ENCODE data around the gene KDELR1. TPM values are rescaled to one million over a fixed set of nuclear protein-coding genes. Genes with fewer than 3 reads are reported as not detected.
"Not testable (repeated sequence)": the region's sequence is repeated elsewhere in the genome, so short reads cannot be mapped to it uniquely, and the experiment has no call there.

KDELR1 gene
- total RNA-seq, 2 experiments from 2014 or later = 82.9 to 88.1 TPM

DNA sequence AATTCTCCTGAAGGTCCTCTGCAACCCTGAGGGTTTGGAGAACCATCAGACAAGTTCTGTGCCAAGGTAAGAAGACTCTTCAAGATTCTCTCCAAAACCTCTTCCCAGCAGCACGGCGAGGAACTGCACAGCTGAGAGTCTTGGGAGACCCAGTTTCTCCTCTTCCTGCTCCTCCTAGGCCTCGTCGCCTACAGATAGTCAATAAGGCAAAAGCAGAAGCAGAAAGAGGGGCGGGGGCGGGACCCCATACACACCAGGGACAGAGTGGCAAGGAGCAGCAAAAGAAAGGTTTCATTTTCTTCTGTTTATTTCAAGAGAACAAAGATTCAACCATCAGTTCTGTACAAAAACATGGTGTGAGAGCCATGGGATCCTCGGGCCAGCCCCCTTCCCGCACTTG, 9.1 kb downstream of the KDELR1 start:
- intact Hi-C loops (cut with micrococcal nuclease) = no loop called here
- Mint-ChIP-seq H3K27me3 (no peaks in the 10 kb centered on the region), H3K4me3 (no peak overlapping the region), H3K9me3 (no peaks in the 10 kb centered on the region), H3K27ac (no peak overlapping the region), H3K4me1 (ENCODE audit: low read depth) (no peaks in the 10 kb centered on the region), H3K36me3 (peaks cover 36% of the 10 kb centered on the region)
- DNase-seq = no peak
- CTCF ChIA-PET = interaction anchor here (2.0 kb wide), 1 partner anchor 9 kb away, joined by 9 read pairs; the partner anchor contains the start of gene KDELR1
- POLR2A ChIA-PET = no interaction called here

DNA sequence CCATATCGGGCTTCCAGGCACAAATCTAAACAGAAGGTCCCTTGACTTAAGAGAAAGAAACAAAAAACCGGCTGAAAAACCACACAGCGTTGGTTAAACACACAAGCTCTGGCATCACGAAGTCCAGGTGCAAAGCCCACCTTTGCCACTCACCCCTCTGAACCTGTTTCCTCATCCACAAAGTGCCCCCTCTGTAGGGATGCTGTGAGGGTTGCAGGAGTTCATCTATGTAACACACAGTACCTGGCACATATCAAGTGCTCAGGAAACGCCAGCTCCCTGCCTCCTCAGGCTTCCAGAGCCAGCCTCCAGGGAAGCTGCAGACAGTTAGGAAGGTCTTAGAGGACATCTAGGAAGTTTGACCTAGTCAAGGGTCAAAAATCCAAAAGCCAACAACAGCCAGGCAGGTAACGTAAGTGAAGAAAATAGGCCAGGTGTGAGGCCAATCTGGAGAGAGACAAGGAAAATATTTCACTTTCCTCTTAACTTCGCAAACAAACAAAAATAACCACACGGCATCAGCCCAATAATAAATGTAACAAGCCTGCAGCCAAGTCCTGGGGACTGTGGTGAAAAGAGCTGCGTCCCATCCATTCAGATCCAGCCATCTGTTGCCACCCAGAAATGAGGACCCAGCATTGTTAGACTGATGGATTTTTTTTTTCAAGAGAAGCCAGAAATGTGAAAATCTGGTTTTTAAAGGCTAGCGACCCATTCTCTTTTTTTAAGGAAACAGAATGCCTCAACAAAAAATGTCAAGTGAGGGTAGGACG, 10.0 kb downstream of the KDELR1 start:
- POLR2A ChIA-PET = no interaction called here
- intact Hi-C loops (cut with micrococcal nuclease) = no loop called here
- Mint-ChIP-seq H3K4me3 (no peak overlapping the region), H3K9me3 (no peaks in the 10 kb centered on the region), H3K27me3 (no peaks in the 10 kb centered on the region), H3K27ac (no peak overlapping the region), H3K4me1 (ENCODE audit: low read depth) (no peaks in the 10 kb centered on the region), H3K36me3 (peaks cover 32% of the 10 kb centered on the region)
- CTCF ChIA-PET = interaction anchor here (2.0 kb wide), 1 partner anchor 10 kb away, joined by 9 read pairs; the partner anchor contains the start of gene KDELR1
- DNase-seq = no peak

DNA sequence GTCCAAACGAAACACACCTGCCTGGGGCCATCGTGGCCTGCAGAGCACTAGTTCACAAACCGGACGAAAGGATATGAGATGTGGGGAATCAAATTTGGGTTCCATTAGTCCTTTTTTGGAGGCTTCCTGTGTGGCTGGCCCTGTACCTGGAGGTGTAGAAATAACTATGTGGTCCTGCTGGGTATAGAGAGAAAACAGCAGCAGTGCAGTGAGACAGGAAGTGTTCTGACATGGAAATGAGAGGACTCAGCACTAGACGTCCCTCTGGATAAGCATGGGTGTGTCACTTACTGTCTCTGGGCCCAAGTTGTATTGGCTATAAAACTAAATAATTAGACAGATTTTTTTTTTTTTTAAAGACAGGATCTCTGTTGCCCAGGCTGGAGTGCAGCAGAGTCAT, 12.3 kb downstream of the KDELR1 start:
- DNase-seq = no peak
- H3K4me1 Mint-ChIP-seq (ENCODE audit: low read depth) = no peaks in the 10 kb centered on the region
- H3K9me3 Mint-ChIP-seq = no peaks in the 10 kb centered on the region
- H3K4me3 Mint-ChIP-seq = no peak overlapping the region
- CTCF ChIA-PET = interaction anchor here (0.7 kb wide), 1 partner anchor 23 kb away, joined by 3 read pairs; no protein-coding TSS in a partner anchor
- intact Hi-C loops (cut with micrococcal nuclease) = no loop called here
- peaks cover 18% of the 10 kb centered on the region for H3K36me3 Mint-ChIP-seq
- H3K27ac Mint-ChIP-seq = no peak overlapping the region
- POLR2A ChIA-PET = no interaction called here
- no peaks in the 10 kb centered on the region for H3K27me3 Mint-ChIP-seq

DNA sequence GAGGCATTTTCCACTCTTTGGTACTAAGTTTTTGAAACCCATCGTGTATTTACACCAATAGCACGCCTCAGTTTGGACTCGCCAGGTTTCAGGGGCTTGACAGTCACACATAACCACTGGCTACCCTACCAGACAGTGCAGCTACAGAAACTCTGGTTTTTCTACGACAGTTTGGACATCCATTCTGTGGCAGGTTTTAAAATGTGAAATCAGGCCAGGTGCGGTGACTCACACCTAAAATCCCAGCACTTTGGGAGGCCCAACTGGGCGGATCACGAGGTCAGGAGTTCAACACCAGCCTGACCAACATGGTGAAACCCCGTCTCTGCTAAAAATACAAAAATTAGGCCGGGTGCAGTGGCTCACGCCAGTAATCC, 13.2 kb downstream of the KDELR1 start:
- intact Hi-C loops (cut with micrococcal nuclease) = no loop called here
- CTCF ChIA-PET = no interaction called here

DNA sequence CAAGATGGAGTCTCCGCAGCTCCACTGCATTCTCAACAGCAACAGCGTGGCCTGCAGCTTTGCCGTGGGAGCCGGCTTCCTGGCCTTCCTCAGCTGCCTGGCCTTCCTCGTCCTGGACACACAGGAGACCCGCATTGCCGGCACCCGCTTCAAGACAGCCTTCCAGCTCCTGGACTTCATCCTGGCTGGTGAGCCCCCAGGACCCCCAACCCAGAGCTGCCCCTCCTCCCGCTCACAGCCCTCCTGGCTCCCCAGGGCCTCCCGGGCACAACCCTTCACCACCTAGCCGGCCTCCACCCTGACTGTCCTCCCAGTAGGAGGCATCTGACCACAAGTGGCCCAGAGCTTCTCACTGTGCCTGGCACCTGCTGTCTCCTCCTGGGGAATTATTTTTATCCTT, 17.8 kb downstream of the KDELR1 start:
- Mint-ChIP-seq H3K4me3 (no peak overlapping the region), H3K27ac (no peak overlapping the region), H3K27me3 (no peaks in the 10 kb centered on the region), H3K9me3 (no peaks in the 10 kb centered on the region), H3K36me3 (no peaks in the 10 kb centered on the region), H3K4me1 (ENCODE audit: low read depth) (no peaks in the 10 kb centered on the region)
- ChIA-PET CTCF (no interaction called here), POLR2A (interaction anchor here (1.1 kb wide), 1 partner anchor 11 kb away, joined by 3 read pairs; no protein-coding TSS in a partner anchor)
- DNase-seq = no peak
- intact Hi-C loops (cut with micrococcal nuclease) = no loop called here

More for the DNA sequence above, 13.2 kb downstream of the KDELR1 start:
- H3K27me3 Mint-ChIP-seq = no peaks in the 10 kb centered on the region
- no peaks in the 10 kb centered on the region for H3K4me1 Mint-ChIP-seq (ENCODE audit: low read depth)
- peaks cover 13% of the 10 kb centered on the region for H3K36me3 Mint-ChIP-seq
- no peak overlapping the region for H3K4me3 Mint-ChIP-seq
- no peaks in the 10 kb centered on the region for H3K9me3 Mint-ChIP-seq
- no peak overlapping the region for H3K27ac Mint-ChIP-seq
- DNase-seq = no peak
- POLR2A ChIA-PET = no interaction called here

DNA sequence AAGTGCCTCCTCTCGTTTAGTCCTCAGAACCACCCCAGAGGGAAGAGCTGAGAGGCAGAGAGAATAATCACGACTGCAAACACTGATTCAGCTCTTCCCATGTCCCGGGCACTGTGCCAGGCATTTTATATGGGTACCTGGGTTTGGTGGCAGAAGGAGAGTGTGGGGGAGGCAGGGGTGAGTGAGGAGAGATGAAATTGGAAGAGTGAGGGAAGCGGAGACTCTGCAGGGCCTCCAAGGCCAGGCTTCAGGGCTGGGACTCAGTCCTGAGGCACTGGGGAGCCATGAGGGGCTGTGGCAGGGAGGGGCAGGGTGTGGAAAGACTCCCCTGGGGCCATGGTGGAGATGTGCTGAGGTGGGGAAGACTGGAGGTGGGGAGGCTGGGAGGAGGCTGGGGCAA, 18.4 kb downstream of the KDELR1 start:
- no peak for DNase-seq
- CTCF ChIA-PET = interaction anchor here (0.8 kb wide), 1 partner anchor 19 kb away, joined by 3 read pairs; the partner anchor contains the start of gene KDELR1
- Mint-ChIP-seq H3K36me3 (no peaks in the 10 kb centered on the region), H3K27me3 (no peaks in the 10 kb centered on the region), H3K27ac (no peak overlapping the region), H3K4me3 (no peak overlapping the region), H3K4me1 (ENCODE audit: low read depth) (no peaks in the 10 kb centered on the region), H3K9me3 (no peaks in the 10 kb centered on the region)
- intact Hi-C loops (cut with micrococcal nuclease) = no loop called here
- POLR2A ChIA-PET = no interaction called here

DNA sequence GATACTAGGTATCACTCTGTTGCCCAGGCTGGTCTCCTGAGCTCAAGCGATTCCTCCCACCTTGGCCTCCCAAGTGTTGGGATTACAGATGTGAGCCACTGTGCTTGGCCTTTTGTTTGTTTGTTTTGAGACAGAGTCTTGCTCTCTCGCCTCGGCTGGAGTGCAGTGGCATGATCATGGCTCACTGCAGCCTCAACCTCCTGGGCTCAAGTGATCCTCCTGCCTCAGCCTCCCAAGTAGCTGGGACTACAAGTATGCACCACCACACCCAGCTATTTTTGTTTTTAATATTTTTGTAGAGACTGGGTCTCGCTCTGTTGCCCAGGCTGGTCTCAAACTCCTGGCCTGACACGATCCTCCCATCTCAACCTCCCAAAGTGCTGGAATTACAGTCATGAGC, 19.6 kb downstream of the KDELR1 start:
- H3K9me3 Mint-ChIP-seq; POLR2A ChIA-PET; H3K4me3 Mint-ChIP-seq; H3K27ac Mint-ChIP-seq; intact Hi-C loops (cut with micrococcal nuclease); H3K36me3 Mint-ChIP-seq; DNase-seq; H3K27me3 Mint-ChIP-seq; H3K4me1 Mint-ChIP-seq (ENCODE audit: low read depth): not testable (repeated sequence)
- CTCF ChIA-PET = interaction anchor here (1.2 kb wide), 1 partner anchor 19 kb away, joined by 5 read pairs; the partner anchor contains the start of gene KDELR1

DNA sequence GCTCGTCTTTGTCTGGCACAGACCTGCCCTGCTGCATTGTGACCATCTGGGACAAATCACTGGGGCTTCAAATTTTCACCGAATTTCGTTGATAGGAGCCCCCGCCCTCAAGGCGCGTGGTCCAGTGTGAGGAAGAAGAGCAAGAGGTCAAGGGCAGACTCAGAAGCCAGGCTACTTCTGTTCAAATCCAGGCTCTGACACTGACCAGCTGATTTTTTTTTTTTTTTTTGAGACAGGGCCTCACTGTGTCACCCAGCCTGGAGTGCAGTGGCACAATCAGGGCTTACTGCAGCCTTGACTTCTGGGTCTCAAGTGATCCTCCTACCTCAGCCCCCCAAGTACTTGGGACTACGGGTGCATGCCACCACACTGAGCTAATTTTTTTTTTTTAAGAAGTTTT, 20.0 kb downstream of the KDELR1 start:
- Mint-ChIP-seq H3K36me3 (no peaks in the 10 kb centered on the region), H3K9me3 (no peaks in the 10 kb centered on the region), H3K4me1 (ENCODE audit: low read depth) (no peaks in the 10 kb centered on the region), H3K4me3 (no peak overlapping the region), H3K27ac (no peak overlapping the region), H3K27me3 (no peaks in the 10 kb centered on the region)
- intact Hi-C loops (cut with micrococcal nuclease) = no loop called here
- ChIA-PET POLR2A (no interaction called here), CTCF (interaction anchor here (1.2 kb wide), 1 partner anchor 20 kb away, joined by 5 read pairs; the partner anchor contains the start of gene KDELR1)
- DNase-seq = no peak

DNA sequence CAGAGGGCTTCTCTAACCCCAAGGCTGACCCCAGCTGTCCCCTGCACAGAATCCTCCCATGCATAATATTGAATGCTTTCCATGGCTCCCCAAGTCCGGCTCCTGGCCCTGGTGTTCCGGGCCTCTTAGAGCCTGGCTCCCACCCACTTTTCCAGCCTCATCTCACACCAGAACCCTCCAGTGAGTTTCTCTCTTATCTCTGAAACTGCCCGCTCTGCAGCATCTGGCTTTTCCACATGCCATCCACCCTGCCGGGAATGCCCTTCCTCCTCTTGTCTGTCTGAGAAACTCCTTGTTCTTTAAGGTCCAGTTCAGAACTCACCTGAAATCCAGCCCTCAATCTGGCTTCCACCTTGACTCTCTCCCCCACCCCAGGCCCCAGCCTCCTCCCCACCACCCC, 20.4 kb downstream of the KDELR1 start:
- ChIA-PET POLR2A (no interaction called here), CTCF (interaction anchor here (1.2 kb wide), 1 partner anchor 20 kb away, joined by 5 read pairs; the partner anchor contains the start of gene KDELR1)
- no peaks in the 10 kb centered on the region for H3K36me3 Mint-ChIP-seq
- H3K4me1 Mint-ChIP-seq (ENCODE audit: low read depth) = no peaks in the 10 kb centered on the region
- no peak for DNase-seq
- no peak overlapping the region for H3K27ac Mint-ChIP-seq
- no peak overlapping the region for H3K4me3 Mint-ChIP-seq
- intact Hi-C loops (cut with micrococcal nuclease) = no loop called here
- no peaks in the 10 kb centered on the region for H3K27me3 Mint-ChIP-seq
- no peaks in the 10 kb centered on the region for H3K9me3 Mint-ChIP-seq

DNA sequence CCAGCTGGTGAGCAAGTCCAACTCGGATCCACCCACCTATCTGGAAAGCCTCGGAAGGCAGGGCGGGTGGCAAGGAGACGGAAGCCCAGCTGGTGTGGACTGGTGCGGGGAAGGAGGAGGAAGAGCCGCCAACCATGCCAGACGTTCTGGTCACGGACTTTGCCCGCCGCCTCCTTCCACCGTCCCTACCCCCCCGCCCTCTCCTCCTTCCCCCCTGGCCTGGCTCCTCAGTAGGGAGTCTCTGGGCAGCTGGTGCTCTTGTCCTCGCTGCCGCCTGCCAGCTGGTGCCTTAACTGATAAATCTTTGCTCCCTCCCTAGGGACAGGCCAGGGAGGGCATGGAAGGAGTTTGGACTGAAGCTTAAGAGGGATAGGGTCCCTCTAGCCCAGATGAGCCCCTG, 22.4 kb downstream of the KDELR1 start:
- CTCF ChIA-PET = no interaction called here
- intact Hi-C loops (cut with micrococcal nuclease) = no loop called here
- DNase-seq = no peak
- Mint-ChIP-seq H3K27me3 (no peaks in the 10 kb centered on the region), H3K9me3 (no peaks in the 10 kb centered on the region), H3K27ac (no peak overlapping the region), H3K4me1 (ENCODE audit: low read depth) (peaks cover 9% of the 10 kb centered on the region), H3K36me3 (peaks cover 1% of the 10 kb centered on the region), H3K4me3 (no peak overlapping the region)
- POLR2A ChIA-PET = no interaction called here

DNA sequence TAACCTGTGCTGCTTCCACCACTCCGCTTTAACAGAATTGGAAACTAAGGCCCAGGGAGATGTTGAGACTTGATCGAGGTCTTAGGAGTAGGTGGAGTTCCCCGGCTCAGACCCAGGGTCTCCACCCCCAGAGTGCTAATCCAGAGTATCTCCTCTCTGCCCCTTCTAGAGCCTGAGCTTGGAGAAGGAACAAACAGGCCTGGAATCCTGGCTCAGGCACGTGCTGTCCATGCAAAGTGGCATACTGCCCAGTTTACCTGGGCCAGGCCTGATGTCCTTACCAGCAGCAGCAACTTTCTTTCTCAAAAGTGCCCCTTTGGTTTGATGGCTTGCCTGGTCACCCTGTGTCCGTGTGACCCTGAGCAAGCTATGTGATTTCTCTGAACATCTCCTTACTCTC, 23.5 kb downstream of the KDELR1 start:
- H3K9me3 Mint-ChIP-seq = no peaks in the 10 kb centered on the region
- peaks cover 10% of the 10 kb centered on the region for H3K4me1 Mint-ChIP-seq (ENCODE audit: low read depth)
- peaks cover 4% of the 10 kb centered on the region for H3K36me3 Mint-ChIP-seq
- H3K27me3 Mint-ChIP-seq = no peaks in the 10 kb centered on the region
- no peak for DNase-seq
- ChIA-PET CTCF (interaction anchor here (0.7 kb wide), 1 partner anchor 23 kb away, joined by 3 read pairs; the partner anchor contains the start of gene KDELR1), POLR2A (interaction anchor here (0.5 kb wide), 1 partner anchor 101 kb away, joined by 3 read pairs; no protein-coding TSS in a partner anchor)
- intact Hi-C loops (cut with micrococcal nuclease) = no loop called here
- H3K4me3 Mint-ChIP-seq = no peak overlapping the region
- H3K27ac Mint-ChIP-seq = peak overlapping the region; percentile 0

DNA sequence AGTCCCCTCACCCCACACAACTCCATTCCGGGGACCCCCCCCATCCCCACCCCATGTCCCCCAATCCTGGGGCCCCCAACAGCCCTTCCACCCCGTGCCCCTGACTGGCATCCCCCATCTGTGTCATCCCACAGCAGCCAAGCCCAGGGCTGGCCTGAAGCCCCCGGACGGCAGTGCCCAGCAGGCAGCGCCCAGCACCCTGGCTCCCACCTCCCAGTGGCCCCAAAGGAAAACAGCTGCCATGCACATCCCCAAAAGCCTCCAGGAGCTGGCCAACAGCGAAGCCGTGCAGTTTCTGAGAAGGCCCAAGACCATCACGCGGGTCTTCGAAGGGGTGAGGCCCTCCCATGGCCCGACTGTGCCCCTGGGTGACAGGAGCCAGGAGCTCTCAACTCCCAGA, 25.7 kb downstream of the KDELR1 start:
- no peak overlapping the region for H3K4me3 Mint-ChIP-seq
- CTCF ChIA-PET = interaction anchor here (0.6 to 1.2 kb wide), 2 partner anchors 26 to 1884 kb away, joined by 3 to 5 read pairs; partner anchors contain the start of gene KDELR1
- no peaks in the 10 kb centered on the region for H3K27me3 Mint-ChIP-seq
- H3K36me3 Mint-ChIP-seq = peaks cover 4% of the 10 kb centered on the region
- no peaks in the 10 kb centered on the region for H3K9me3 Mint-ChIP-seq
- no peak for DNase-seq
- no peak overlapping the region for H3K27ac Mint-ChIP-seq
- peaks cover 14% of the 10 kb centered on the region for H3K4me1 Mint-ChIP-seq (ENCODE audit: low read depth)
- POLR2A ChIA-PET = no interaction called here
- intact Hi-C loops (cut with micrococcal nuclease) = no loop called here
